Measurements from ENCODE around the gene IRX4. TPM values are rescaled to one million over a fixed set of nuclear protein-coding genes. Genes with fewer than 3 reads are reported as not detected.

Gene IRX4
- total RNA-seq, 1 experiment from 2014 or later = 16.5 TPM

DNA sequence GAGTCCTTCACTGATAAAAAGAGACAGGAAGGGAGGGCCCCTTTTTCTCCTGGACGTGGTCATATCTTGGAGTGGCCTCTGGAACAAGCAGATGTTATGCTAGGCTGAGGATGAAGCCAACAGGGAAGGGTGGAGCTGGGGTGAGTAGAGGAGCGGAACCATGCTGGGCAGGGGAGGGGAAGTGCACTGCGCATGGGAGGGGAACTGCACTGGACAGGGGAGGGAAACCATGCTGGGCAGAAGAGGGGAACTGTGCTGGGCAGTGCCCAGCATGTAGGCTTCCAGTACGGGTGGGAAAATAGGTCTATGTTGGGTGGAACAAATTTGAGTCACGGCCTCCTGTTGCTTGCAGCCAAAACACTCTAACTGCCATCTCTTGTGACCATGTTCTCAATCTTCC, 19.3 kb upstream of the IRX4 start:
- BruUV-seq (replicated peaks) = no TSS peak
- Histone ChIP-seq H2AFZ (ENCODE audit: low read depth, low read length, poor library complexity, severe bottlenecking) (no peak overlapping the region), H3K9me2 (ENCODE audit: insufficient read depth) (no peaks in the 10 kb centered on the region), H3K9me3 (ENCODE audit: control insufficient read depth in 1 of 2, insufficient read depth in 1 of 2, low read depth in 1 of 2, low read length in 2 of 2) (no peaks in the 10 kb centered on the region), H3K27ac (ENCODE audit: low read depth, low read length) (no peak overlapping the region), H3K36me3 (ENCODE audit: control insufficient read depth in 1 of 2, insufficient read depth in 2 of 2, low read length in 2 of 2) (no peaks in the 10 kb centered on the region), H3K4me1 (ENCODE audit: control insufficient read depth in 1 of 2, insufficient read depth in 2 of 2, low read length in 2 of 2) (no peaks in the 10 kb centered on the region), H3K27me3 (ENCODE audit: insufficient read depth, low read length) (no peaks in the 10 kb centered on the region), H3K4me2 (ENCODE audit: low read length) (no peak overlapping the region), H3K9ac (ENCODE audit: low read length) (no peak overlapping the region), H4K20me1 (ENCODE audit: insufficient read depth) (no peaks in the 10 kb centered on the region), H3K4me3 (replicated peaks in 1 of 2; ENCODE audit: low read depth in 1 of 2, low read length in 2 of 2) (no peak overlapping the region), H3K79me2 (ENCODE audit: insufficient read depth, low read length) (no peaks in the 10 kb centered on the region)
- ATAC-seq = no peak
- ChIA-PET POLR2A (no interaction called here), CTCF (no interaction called here), RAD21 (ENCODE audit: low non-redundant PET in 1 of 2, low total read pairs in 2 of 2, uncharacterized antibody in 2 of 2, unreplicated experiment in 2 of 2) (no interaction called here)
- intact Hi-C loops (cut with micrococcal nuclease) = no loop called here
- no peak for DNase-seq (ENCODE audit: low read depth, low spot score)
- TF ChIP-seq FOSL1 (IDR thresholded peaks at IDR 0.05; ENCODE audit: low read depth) (no peak), ZFX (IDR thresholded peaks at IDR 0.05) (no peak), TCF7L2 (IDR thresholded peaks at IDR 0.05; ENCODE audit: borderline replicate concordance, extremely low read depth, insufficient read depth, insufficient read length) (no peak), RAD21 (IDR thresholded peaks at IDR 0.05; ENCODE audit: low read depth) (no peak), POLR2AphosphoS5 (IDR thresholded peaks at IDR 0.05; ENCODE audit: low read depth, low read length) (no peak), POLR2A (IDR thresholded peaks at IDR 0.05; ENCODE audit: borderline replicate concordance, extremely low read depth, insufficient read depth, insufficient read length) (no peak), SRF (IDR thresholded peaks at IDR 0.05; ENCODE audit: low read depth) (no peak), CBX3 (IDR thresholded peaks at IDR 0.05; ENCODE audit: low read depth) (no peak), ZNF274 (IDR thresholded peaks at IDR 0.05; ENCODE audit: low read depth, low read length) (no peak), EGR1 (IDR thresholded peaks at IDR 0.05; ENCODE audit: low read depth) (no peak), ELF1 (IDR thresholded peaks at IDR 0.05; ENCODE audit: borderline replicate concordance, low read depth) (no peak), EZH2 (IDR thresholded peaks at IDR 0.05) (no peak), EZH2phosphoT487 (IDR thresholded peaks at IDR 0.05; ENCODE audit: borderline replicate concordance) (no peak), JUND (IDR thresholded peaks at IDR 0.05) (no peak), SIN3A (IDR thresholded peaks at IDR 0.05; ENCODE audit: low read depth) (no peak)
- TF ChIP-seq, protein P1, sequence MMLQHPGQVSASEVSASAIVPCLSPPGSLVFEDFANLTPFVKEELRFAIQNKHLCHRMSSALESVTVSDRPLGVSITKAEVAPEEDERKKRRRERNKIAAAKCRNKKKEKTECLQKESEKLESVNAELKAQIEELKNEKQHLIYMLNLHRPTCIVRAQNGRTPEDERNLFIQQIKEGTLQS (IDR thresholded peaks at IDR 0.05) = no peak
- TF ChIP-seq, protein P2, sequence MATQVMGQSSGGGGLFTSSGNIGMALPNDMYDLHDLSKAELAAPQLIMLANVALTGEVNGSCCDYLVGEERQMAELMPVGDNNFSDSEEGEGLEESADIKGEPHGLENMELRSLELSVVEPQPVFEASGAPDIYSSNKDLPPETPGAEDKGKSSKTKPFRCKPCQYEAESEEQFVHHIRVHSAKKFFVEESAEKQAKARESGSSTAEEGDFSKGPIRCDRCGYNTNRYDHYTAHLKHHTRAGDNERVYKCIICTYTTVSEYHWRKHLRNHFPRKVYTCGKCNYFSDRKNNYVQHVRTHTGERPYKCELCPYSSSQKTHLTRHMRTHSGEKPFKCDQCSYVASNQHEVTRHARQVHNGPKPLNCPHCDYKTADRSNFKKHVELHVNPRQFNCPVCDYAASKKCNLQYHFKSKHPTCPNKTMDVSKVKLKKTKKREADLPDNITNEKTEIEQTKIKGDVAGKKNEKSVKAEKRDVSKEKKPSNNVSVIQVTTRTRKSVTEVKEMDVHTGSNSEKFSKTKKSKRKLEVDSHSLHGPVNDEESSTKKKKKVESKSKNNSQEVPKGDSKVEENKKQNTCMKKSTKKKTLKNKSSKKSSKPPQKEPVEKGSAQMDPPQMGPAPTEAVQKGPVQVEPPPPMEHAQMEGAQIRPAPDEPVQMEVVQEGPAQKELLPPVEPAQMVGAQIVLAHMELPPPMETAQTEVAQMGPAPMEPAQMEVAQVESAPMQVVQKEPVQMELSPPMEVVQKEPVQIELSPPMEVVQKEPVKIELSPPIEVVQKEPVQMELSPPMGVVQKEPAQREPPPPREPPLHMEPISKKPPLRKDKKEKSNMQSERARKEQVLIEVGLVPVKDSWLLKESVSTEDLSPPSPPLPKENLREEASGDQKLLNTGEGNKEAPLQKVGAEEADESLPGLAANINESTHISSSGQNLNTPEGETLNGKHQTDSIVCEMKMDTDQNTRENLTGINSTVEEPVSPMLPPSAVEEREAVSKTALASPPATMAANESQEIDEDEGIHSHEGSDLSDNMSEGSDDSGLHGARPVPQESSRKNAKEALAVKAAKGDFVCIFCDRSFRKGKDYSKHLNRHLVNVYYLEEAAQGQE (IDR thresholded peaks at IDR 0.05; ENCODE audit: low read depth) = no peak
- TF ChIP-seq, protein P3, sequence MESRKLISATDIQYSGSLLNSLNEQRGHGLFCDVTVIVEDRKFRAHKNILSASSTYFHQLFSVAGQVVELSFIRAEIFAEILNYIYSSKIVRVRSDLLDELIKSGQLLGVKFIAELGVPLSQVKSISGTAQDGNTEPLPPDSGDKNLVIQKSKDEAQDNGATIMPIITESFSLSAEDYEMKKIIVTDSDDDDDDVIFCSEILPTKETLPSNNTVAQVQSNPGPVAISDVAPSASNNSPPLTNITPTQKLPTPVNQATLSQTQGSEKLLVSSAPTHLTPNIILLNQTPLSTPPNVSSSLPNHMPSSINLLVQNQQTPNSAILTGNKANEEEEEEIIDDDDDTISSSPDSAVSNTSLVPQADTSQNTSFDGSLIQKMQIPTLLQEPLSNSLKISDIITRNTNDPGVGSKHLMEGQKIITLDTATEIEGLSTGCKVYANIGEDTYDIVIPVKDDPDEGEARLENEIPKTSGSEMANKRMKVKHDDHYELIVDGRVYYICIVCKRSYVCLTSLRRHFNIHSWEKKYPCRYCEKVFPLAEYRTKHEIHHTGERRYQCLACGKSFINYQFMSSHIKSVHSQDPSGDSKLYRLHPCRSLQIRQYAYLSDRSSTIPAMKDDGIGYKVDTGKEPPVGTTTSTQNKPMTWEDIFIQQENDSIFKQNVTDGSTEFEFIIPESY (IDR thresholded peaks at IDR 0.05; ENCODE audit: extremely low read depth, insufficient replicate concordance, low read length) = no peak
- TF ChIP-seq, protein P4, sequence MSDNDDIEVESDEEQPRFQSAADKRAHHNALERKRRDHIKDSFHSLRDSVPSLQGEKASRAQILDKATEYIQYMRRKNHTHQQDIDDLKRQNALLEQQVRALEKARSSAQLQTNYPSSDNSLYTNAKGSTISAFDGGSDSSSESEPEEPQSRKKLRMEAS (IDR thresholded peaks at IDR 0.05) = no peak
- TF ChIP-seq, protein P5, sequence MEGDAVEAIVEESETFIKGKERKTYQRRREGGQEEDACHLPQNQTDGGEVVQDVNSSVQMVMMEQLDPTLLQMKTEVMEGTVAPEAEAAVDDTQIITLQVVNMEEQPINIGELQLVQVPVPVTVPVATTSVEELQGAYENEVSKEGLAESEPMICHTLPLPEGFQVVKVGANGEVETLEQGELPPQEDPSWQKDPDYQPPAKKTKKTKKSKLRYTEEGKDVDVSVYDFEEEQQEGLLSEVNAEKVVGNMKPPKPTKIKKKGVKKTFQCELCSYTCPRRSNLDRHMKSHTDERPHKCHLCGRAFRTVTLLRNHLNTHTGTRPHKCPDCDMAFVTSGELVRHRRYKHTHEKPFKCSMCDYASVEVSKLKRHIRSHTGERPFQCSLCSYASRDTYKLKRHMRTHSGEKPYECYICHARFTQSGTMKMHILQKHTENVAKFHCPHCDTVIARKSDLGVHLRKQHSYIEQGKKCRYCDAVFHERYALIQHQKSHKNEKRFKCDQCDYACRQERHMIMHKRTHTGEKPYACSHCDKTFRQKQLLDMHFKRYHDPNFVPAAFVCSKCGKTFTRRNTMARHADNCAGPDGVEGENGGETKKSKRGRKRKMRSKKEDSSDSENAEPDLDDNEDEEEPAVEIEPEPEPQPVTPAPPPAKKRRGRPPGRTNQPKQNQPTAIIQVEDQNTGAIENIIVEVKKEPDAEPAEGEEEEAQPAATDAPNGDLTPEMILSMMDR (IDR thresholded peaks at IDR 0.05 in 2 of 3, conservative IDR thresholded peaks at IDR 0.05 in 1 of 3; ENCODE audit: borderline replicate concordance in 1 of 3, insufficient read depth in 1 of 3, low read depth in 2 of 3, low read length in 2 of 3) = no peak

All from HCT116 (cell line).